Suppressor macrophage treated with lipopolysaccharide for 1 hour (primary cell): ENCODE results near the gene ABCC3.

Source experiments
- DNase-seq, 3 donors: peaks; one replicate each; pipeline ENCODE4 v3.0.0-alpha.2; 2020 to 2022

Gene ABCC3

DNA sequence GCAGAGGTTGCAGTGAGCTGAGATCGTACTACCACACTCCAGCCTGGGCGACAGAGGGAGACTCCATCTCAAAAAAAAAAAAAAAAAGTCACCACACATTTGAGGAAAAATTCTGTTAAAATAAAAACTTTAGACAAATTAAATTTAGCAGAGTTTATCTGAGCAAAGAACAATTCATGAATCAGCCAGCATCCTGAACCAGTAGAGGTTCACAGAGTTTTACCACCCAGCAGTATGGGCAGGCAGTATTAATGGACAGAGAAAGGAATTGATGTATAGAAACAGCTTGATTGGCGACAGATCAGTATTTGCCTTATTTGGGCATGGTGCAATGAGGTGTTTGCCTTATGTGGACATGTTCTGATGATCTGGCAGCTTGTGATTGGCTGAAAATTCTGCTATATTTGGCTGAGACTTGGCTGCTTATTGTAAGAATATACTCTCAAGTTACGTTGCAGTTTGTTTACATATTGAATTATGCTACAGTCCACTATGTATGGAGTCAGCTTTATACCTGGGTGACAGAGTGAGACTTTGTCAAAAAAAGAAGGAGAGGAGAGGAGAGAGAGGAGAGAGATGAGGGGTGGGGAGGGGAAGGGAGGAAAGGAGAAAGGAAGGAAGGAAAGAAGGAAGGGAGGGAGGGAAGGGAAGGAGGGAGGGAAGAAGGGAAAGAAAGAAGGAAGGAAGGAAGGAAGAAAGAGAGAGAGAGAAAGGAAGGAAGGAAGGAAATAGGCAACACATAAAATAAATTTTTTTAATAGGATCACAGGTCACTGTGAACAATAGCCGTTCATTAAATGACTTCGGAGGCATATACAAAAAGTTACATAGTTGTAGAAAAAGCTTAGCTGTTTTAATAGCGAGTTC is 14.6 kb downstream of the ABCC3 start:
- no peak for DNase-seq

DNA sequence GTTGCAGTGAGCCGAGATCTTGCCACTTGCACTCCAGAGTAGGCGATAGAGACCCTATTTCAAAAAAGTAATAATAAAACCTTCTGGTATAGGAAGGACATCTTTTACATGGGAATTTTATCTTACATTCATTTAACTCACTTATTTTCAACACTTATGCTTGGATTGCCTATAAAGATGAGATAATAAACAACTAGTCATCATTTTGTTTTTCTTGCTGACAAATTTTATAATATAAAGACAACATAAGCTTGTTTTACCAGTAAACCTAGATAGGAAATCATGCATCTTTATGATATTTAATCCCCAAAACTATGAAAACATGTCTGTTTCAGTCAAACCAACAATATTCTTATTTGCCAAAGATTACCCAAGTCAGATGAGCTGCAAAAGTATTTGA is 17.0 kb downstream of the ABCC3 start:
- no peak for DNase-seq

DNA sequence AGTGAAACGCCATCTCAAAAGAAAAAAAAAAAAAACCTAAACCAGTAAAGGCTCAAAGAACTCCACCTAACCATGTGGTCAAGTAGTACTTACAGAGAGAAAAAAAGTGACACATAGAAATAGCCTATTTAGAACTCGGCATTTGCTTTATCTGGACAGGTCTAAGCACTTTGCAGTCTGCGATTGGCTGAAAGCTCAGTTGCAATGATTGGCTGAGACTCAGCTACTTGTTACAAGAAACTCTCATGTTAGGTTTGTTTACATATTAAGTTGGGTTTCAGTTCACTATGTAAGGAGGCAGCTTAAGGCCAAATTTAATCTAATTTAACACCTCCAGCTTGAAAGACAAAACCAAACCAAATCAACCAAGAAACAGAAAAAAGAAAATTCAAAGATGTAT is 19.1 kb downstream of the ABCC3 start:
- no peak for DNase-seq

DNA sequence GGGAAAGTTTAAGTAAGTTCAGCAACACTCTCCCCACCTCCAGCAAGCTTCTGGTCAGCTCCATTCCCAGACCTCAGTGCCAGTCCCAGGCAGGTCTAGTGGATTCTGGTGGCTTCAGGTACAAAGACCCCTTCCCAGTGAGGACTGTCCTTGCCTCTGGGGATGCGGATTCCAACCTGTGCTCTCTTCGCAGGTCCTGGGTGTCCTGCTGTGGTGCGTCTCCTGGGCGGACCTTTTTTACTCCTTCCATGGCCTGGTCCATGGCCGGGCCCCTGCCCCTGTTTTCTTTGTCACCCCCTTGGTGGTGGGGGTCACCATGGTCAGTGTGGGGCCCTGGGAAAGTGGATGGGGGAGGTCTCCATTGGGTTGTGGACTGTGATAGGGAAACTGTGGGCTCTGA is 21.8 kb downstream of the ABCC3 start:
- no peak for DNase-seq

DNA sequence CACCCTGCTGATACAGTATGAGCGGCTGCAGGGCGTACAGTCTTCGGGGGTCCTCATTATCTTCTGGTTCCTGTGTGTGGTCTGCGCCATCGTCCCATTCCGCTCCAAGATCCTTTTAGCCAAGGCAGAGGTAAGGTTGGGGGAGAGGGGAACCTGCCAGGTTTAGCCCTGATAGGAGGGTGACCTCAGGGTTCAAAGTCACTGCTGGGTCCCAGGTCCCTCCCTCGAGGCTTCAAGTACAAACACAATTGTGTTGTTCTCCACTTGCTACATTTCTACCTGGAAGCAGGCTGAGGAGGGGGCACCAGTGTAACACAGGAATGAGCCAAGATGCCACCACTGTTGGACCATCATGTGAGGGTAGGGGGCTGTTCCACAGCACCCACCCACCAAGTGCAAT is 22.4 kb downstream of the ABCC3 start:
- DNase-seq: no peak

DNA sequence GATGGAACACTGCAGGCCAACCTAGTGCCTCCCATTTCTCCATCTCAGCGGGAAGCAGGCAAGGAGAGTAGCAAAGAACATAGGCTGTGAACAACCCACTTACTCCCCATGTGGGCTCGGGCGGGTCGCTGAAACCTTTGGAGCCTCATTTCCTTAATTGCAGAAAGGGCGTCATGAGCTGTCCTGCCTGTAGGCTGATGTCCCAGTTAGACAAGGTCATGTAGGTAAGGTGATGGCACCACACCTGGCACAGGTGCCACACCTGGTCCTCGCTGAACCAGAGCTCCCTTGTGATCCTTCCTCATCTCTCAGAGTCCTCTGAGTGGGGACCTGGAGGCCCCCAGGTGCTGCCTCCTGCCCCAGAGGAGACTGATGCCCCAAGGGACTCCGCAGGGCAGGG is 22.9 kb downstream of the ABCC3 start:
- no peak for DNase-seq

DNA sequence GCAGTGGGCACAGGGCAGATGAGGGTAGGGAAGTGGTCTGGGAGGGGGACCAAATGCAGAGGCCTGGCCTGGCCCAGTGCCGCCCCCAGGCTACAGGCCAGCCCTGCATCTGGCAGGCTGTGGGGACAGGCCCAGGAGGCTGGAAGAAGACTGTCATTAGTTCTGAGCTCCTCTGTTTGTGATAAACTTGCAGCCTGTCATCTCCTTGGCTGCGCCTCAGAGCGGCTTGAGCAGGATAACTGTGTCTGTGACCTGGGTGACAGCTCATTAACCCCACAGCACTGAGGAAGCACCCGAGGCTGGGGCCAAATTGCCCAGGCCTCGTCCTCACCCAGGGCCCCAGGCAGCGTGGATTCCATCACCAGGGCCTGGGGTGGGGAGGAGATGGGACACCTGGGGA is 23.9 kb downstream of the ABCC3 start:
- DNase-seq: no peak

DNA sequence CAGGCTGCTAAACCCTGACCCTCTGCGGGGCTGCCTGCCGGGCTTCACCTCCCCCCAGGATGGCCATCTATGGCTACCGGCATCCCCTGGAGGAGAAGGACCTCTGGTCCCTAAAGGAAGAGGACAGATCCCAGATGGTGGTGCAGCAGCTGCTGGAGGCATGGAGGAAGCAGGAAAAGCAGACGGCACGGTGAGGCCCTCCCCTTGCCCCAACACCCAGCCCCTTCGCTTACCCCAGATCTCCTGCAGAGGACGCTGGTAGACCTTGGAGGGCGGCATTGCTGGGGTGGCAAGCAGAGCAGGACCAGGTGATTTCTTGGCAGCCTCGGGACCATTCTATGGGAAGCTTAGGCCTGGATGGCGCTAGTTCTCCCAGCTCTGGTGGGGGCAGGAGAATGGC is 24.5 kb downstream of the ABCC3 start:
- DNase-seq: no peak

DNA sequence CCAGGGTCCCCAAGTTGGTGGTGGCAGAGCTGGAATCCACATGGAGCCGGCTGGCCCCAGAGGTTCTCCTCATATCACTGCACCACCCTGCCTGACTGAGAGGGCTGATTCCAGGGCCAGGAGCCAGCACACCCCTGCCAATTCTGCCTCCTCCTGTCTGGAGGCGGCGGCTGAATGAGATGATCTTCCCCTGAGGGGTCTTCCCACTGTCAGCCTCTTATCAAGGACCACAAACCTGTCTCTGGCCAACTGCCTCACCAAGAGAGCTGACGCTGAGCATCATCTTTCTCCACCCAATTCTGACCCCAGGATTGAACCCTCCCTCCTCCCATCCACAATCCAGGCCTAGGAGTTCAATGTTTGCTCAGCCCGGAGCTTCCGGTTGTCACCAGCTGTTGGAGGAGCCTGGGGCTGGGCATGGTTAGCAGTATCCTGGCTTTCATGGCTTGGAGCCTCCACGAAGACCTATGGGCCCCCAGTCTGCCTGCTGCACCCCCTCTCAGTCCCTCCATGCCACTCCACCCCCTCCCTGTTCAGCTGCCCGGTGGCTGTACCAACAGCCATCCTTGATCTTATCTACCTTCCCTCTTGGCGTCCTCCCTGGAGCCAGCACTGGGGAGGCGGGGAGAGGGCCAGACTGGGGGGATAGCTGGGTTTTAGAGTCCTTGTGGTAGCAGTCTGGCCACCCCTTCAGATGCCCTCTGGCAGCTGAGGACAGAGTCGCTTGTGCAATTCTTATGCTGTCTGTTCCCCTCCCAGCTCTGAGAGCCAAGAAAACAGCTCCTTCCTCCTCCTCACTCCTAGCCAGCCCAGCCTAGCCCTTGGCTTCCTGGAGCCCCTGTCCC is 25.6 kb downstream of the ABCC3 start:
- peak; percentile 42 to 56 (median 43) for DNase-seq

DNA sequence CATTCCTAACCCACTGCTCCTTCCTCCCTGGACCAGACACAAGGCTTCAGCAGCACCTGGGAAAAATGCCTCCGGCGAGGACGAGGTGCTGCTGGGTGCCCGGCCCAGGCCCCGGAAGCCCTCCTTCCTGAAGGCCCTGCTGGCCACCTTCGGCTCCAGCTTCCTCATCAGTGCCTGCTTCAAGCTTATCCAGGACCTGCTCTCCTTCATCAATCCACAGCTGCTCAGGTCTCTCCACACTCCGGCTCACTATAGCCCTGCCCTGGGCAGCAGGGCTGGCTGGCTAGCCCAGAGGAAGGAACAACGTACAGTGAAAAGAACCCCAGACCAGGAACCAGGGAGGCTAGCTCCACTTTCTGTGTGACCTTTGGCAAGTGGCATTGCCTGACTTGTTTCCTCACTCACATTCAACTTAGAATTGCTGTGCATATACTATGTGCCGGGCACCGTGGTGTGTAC is 26.2 kb downstream of the ABCC3 start:
- DNase-seq: peak in 2 of 3 donors; percentile 27 to 37

DNA sequence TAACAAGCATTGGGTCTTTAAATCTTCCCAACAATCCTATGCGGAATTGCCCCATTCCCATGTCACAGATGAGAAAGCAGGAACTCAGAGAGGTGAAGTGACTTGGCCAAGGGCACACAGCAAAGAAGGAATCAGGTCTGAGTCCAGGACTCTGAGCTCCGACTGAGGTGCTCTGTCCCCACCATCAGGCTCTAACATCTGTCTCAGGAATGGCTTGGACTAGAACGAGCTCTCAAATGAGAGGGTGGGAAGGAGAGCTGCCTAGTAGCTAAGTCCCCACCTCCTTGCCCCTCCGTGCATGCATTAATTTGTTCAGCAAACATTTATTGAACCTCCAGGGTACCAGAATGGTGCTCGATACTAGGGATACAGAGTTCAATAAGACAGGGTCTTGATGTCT is 26.7 kb downstream of the ABCC3 start:
- DNase-seq: no peak

DNA sequence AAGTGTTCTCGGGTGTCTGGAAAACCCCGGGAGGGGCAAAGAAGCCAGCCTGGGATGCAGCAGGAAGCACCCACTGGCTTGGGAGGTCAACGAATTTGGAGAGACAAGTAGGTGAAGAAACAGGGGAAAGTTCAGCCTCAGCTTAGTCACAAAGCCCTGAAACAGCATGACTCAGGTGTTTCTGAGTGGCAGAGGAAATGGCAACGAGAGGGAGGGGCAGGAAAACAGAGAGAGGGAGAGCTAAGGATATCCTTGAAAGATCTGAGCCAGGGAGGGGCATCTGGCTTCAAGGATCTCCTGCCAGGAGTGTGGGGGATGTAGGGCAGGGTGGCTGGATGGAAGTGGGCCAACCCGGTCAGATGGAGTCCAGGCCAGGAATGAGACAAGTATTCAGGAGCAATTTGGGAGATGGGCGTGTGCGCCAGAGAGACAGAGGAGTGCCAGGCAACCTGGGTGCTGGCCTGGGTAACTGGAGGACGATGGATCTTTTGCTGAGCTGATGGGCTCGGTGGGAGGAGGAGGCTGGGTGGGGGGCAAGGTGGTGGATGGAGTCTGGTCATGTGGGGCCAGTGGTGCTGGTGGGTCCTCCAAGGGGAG is 27.2 kb downstream of the ABCC3 start:
- peak; percentile 82 to 89 (median 82) for DNase-seq

DNA sequence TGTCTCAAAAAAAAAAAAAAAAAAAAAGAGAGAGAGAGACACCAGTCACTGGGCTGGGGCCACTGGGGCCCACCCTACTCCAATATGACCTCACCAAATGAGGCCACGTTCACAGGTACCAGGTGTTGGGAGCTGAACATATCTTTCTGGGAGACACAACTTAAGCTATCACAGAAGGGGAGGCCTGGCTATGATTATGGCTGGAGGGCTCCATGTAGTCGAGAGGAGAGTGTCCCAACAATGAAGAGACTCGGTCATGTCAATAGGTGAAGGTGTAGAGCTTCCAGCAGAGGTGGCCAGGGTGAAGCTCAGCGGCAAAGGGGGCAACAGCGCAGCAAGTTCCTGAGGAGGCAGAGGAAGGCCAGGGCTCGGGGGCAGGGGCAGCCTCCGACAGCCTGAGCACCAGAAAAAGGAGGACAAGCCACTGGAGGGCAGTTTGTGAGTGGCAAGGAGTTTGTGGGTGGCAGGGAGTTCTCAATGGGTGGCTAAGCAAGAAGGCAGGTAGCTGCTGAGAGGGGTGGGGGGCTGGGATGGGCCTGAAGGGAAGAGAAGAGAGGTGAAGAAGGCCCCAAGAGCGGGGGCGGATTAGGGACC is 28.0 kb downstream of the ABCC3 start:
- DNase-seq: no peak

DNA sequence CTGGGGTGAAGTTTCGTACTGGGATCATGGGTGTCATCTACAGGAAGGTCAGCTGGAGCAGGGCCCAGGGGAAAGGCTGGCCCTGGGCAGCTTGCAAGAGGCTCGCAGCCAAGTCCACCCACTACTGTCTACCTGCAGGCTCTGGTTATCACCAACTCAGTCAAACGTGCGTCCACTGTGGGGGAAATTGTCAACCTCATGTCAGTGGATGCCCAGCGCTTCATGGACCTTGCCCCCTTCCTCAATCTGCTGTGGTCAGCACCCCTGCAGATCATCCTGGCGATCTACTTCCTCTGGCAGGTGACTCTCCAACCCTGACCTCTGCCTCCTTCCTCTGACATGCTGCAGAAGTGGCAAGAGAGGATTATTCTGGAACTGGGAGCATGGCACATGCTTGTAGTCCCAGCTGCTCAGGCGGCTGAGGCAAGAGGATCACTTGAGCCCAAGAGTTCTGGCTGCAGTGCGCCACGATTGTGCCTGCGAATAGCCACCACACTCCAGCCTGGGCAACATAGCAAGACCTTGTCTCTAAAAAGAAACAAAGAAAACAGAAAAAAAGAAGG is 29.2 kb downstream of the ABCC3 start:
- no peak for DNase-seq

DNA sequence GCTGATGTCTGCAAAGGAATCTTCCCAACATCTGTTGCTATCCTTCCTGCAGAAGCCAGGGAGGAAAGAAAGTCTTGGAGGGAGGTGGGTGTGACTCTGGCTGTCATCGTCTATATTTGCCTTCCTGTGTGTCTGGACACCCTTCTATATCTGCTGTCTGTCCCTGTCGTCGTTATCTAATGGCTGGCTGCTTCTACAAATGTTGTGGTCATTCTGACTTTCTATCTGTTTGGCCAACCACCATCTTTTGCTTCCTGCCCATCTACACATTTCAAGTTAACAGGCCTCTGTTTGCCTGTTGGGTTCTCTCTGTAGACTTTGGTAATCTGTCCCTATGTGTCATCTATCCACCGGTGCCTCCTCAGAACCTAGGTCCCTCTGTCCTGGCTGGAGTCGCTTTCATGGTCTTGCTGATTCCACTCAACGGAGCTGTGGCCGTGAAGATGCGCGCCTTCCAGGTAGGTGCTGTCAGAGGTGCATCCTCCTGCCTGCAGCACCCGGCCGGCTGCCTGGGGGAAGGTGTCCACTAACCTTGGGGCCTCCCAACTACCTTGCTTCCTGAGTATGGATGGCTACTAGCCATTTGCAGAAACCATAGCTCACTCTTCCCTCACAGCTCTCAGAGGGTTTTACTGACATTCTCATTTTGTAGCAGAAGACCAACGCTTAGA is 30.2 kb downstream of the ABCC3 start:
- no peak for DNase-seq

DNA sequence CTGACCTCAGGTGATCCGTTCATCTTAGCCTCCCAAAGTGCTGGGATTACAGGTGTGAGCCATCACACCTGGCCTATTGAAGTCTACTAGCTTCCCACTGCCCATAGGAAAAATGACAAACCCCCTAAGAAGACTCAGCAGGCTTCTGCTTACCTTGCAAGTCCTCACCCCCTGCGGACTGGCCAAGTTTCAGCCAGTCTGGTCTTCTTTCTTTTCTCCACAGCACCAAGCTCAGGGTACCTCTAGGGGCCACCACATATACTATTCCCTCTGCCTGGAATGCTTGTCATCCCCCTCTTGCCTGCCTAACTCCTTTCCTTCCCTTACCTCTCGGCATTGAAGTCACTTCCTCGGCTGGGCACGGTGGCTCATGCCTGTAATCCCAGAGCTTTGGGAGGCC is 31.2 kb downstream of the ABCC3 start:
- DNase-seq: no peak

DNA sequence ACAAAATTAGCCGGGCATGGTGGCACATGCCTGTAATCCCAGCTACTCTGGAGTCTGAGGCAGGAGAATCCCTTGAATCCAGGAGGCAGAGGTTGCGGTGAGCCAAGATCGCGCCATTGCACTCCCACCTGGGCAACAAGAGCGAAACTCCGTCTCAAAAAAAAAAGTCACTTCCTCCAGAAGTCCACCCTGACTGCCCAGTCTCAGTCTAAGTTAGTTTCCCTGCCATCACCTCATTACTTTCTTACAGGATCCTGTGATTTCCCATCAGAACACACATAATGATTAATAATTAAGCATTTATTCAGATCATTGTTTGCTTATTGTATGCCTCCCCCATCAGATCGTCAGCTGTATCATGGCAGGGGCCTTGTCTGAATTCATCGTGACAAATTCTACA is 31.6 kb downstream of the ABCC3 start:
- DNase-seq: no peak

DNA sequence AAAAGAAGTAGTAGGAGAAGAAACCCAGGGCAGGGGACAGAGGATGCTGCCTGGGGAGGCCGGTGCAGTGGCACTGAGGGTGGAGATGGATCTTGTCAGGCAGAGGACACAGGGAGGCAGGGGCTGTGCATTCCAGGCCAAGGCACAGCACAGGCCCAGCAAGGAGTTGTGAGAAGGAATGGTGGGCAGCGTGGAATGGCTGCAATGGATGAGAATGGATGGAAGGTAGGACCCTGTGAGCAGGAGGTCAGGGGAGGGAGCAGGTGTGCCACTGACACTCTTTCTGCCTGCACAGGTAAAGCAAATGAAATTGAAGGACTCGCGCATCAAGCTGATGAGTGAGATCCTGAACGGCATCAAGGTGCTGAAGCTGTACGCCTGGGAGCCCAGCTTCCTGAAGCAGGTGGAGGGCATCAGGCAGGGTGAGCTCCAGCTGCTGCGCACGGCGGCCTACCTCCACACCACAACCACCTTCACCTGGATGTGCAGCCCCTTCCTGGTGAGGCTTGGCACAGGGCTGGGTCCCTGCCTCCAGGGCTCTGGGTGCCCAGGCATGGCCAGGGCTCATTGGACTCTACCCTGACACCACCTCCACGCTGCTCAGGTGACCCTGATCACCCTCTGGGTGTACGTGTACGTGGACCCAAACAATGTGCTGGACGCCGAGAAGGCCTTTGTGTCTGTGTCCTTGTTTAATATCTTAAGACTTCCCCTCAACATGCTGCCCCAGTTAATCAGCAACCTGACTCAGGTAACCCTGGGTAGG is 32.8 kb downstream of the ABCC3 start:
- no peak for DNase-seq

DNA sequence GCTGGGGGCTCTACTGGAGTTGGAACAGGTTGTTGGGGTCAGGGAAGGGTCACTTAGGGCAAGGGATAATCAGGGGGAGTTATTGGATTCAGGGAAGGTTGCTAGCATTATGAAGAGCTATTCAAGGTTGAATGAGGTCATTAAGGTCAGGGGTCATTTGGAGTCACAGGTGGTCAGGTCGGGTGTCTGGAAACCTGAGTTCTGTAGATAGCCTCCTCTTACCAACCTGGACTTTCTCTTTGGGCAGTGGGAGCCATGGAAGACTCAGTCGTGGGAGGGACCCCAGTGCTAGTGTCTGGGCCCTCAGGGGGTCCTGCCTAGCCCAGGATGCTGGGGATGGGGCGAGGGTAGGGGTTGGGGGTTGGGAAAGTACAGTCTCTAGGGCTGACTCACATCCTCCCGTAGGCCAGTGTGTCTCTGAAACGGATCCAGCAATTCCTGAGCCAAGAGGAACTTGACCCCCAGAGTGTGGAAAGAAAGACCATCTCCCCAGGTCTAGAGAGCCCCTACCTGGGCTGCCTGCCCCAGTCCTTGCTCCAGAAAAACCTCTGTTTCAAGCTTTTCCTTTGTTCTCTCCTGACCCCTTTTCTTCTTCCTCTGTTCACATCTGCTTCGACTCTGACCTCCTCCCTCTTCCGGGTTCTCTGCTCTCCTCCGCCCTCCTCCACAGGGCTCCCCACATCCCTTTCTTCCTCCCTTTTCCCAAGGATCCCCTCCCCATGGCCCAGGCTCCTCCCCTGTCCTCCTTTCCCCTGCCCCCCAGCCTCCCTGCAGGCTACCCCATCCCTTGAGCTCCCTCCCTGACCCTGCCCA is 33.5 kb downstream of the ABCC3 start:
- DNase-seq: peak in 2 of 3 donors; percentile 8 to 25

DNA sequence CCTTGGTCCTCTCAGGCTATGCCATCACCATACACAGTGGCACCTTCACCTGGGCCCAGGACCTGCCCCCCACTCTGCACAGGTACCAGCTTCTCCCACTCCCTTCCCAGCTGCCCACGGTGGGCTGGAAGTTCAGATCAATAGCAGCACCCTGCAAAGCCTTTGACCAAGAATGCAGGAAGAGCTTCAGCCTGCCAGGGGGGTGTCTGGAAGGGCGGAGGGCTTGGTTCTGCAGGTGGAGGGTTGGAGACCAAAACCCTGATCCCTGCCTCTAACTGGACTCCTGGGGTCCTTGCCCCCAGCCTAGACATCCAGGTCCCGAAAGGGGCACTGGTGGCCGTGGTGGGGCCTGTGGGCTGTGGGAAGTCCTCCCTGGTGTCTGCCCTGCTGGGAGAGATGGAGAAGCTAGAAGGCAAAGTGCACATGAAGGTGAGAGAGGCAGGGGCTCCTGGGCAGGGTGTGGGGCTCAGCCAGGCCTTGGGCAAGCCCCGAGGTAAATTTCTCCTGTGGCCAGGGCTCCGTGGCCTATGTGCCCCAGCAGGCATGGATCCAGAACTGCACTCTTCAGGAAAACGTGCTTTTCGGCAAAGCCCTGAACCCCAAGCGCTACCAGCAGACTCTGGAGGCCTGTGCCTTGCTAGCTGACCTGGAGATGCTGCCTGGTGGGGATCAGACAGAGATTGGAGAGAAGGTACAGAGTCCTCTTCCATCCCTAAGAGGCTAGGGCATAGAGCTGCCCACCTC is 34.3 kb downstream of the ABCC3 start:
- no peak for DNase-seq
